Measurements from ENCODE around the gene CFD.

GRCh38 chr19:870963-871401 lies 11.5 kb downstream of the CFD start:
- no peak for TF ChIP-seq TAF1 (IDR thresholded peaks at IDR 0.05; ENCODE audit: borderline replicate concordance, low read depth, low read length)
- no peak for TF ChIP-seq POLR2A (IDR thresholded peaks at IDR 0.05; ENCODE audit: low read depth, low read length)
- TF ChIP-seq POLR2AphosphoS5 (IDR thresholded peaks at IDR 0.05; ENCODE audit: low read depth, low read length), result no peak
